SK-N-SH (cell line): ENCODE measurements around the gene KCNQ2. TPM values are rescaled to one million over a fixed set of nuclear protein-coding genes. Genes with fewer than 3 reads are reported as not detected.

Experiments used
- CTCF ChIA-PET: fragments of 300-600, 350-600 bp; formaldehyde crosslinking; extraction: SDS; loops from one replicate; lab custom pipeline; 2021; lab: Yijun Ruan, JAX
- POLR2A ChIA-PET: fragments of 350-600 bp; sonication (Branson Sonifier 250); formaldehyde crosslinking; extraction: SDS; loops from one replicate; lab custom pipeline; 2020; ENCODE audit warnings: antibody characterized with exemption, inconsistent platforms; lab: Yijun Ruan, JAX
- DNase-seq: peaks from one replicate; pipeline ENCODE4 v3.0.0; 2012
- H2AFZ ChIP-seq: fragments of 200-600 bp; sonication (generic); 2 replicates; pipeline ENCODE4 v1.8.1; 2016; ENCODE audit warnings: antibody characterized with exemption, mild to moderate bottlenecking, low read depth
- H3F3A ChIP-seq: fragments of 200-600 bp; sonication (generic); replicated peaks from 2 replicates; pipeline ENCODE3; 2016; ENCODE audit warnings: antibody characterized with exemption, mild to moderate bottlenecking; ENCODE audit not compliant: insufficient read depth
- H3K27ac ChIP-seq, 2 experiments: fragments of 200-500 bp in 1 of 2; fragments of 200-600 bp in 1 of 2; sonication (Bioruptor generic) in 1 of 2; sonication (generic), shearing (Covaris generic) in 1 of 2; 2 replicates each; pipeline versions ENCODE4 v1.5.1 to v1.6.1; 2014 to 2016; ENCODE audit warnings: low read depth in 2 of 2, inconsistent platforms in 1 of 2, low read length in 1 of 2, mild to moderate bottlenecking in 1 of 2, mixed read lengths in 1 of 2
- H3K27me3 ChIP-seq: fragments of 200-600 bp; sonication (generic), shearing (Covaris generic); 2 replicates; pipeline ENCODE4 v1.6.1; 2016; ENCODE audit warnings: mixed run types; ENCODE audit not compliant: insufficient read depth
- H3K36me3 ChIP-seq, 2 experiments: fragments of 200-500 bp in 1 of 2; fragments of 200-600 bp in 1 of 2; sonication (Bioruptor generic) in 1 of 2; sonication (generic) in 1 of 2; replicated peaks in 1 of 2; 2 replicates each; pipeline versions ENCODE3 to v1.5.1; 2014 to 2016; ENCODE audit warnings: low read length in 1 of 2, mild to moderate bottlenecking in 1 of 2; ENCODE audit not compliant: insufficient read depth in 2 of 2, control insufficient read depth in 1 of 2
- H3K4me1 ChIP-seq, 2 experiments: fragments of 200-500 bp in 1 of 2; fragments of 200-600 bp in 1 of 2; sonication (Bioruptor generic) in 1 of 2; sonication (generic), shearing (Covaris generic) in 1 of 2; 2 replicates each; pipeline versions ENCODE4 v1.5.1 to v1.6.1; 2014 to 2016; ENCODE audit warnings: low read depth in 1 of 2, low read length in 1 of 2, mixed run types in 1 of 2; ENCODE audit not compliant: insufficient read depth in 2 of 2, control insufficient read depth in 1 of 2
- H3K4me2 ChIP-seq: fragments of 200-600 bp; sonication (generic), shearing (Covaris generic); 2 replicates; pipeline ENCODE4 v1.6.1; 2017; ENCODE audit warnings: mixed run types
- H3K4me3 ChIP-seq, 2 experiments: fragments of 200-500 bp in 1 of 2; fragments of 200-600 bp in 1 of 2; sonication (Bioruptor generic) in 1 of 2; sonication (generic), shearing (Covaris generic) in 1 of 2; 2 replicates each; pipeline versions ENCODE4 v1.5.1 to v1.8.1; 2014 to 2016; ENCODE audit warnings: low read depth in 2 of 2, inconsistent platforms in 1 of 2, low read length in 1 of 2, mild to moderate bottlenecking in 1 of 2, mixed read lengths in 1 of 2, moderate library complexity in 1 of 2
- H3K79me2 ChIP-seq: fragments of 200-600 bp; sonication (generic); 2 replicates; pipeline ENCODE4 v1.8.1; 2017; ENCODE audit warnings: mild to moderate bottlenecking; ENCODE audit not compliant: insufficient read depth
- H3K9ac ChIP-seq: fragments of 200-600 bp; sonication (generic); 2 replicates; pipeline ENCODE4 v1.6.1; 2017; ENCODE audit warnings: mixed run types
- H3K9me2 ChIP-seq: fragments of 200-600 bp; sonication (generic); 2 replicates; pipeline ENCODE4 v1.6.1; 2017; ENCODE audit warnings: mixed run types
- H3K9me3 ChIP-seq: fragments of 200-600 bp; sonication (generic); 2 replicates; pipeline ENCODE4 v1.6.1; 2017; ENCODE audit warnings: mixed run types, mild to moderate bottlenecking, moderate library complexity
- H4K20me1 ChIP-seq: fragments of 200-600 bp; sonication (generic); 2 replicates; pipeline ENCODE4 v1.6.1; 2017; ENCODE audit warnings: mild to moderate bottlenecking, mixed run types; ENCODE audit not compliant: insufficient read depth
- CHD2 ChIP-seq: fragments of 150-350 bp; IDR thresholded peaks from 2 replicates; pipeline ENCODE4 v1.6.1; 2018; ENCODE audit warnings: low read length; ENCODE audit not compliant: partially characterized antibody
- FOSL2 ChIP-seq: IDR thresholded peaks from 2 replicates; pipeline ENCODE4 v1.4.0; 2012; ENCODE audit warnings: low read depth, mild to moderate bottlenecking, moderate library complexity, borderline replicate concordance
- GABPA ChIP-seq: IDR thresholded peaks from 2 replicates; pipeline ENCODE4 v1.4.0; 2012; ENCODE audit warnings: low read depth, mild to moderate bottlenecking
- JUND ChIP-seq: IDR thresholded peaks from 2 replicates; pipeline ENCODE4 v1.4.0; 2012
- MEF2A ChIP-seq: IDR thresholded peaks from 2 replicates; pipeline ENCODE4 v1.4.0; 2012; ENCODE audit warnings: low read depth, borderline replicate concordance
- NFIC ChIP-seq: IDR thresholded peaks from 2 replicates; pipeline ENCODE4 v1.4.0; 2012; ENCODE audit warnings: borderline replicate concordance
- NRF1 ChIP-seq: IDR thresholded peaks from 2 replicates; pipeline ENCODE4 v1.6.1; 2012; ENCODE audit warnings: low read depth, mild to moderate bottlenecking, low read length
- RXRA ChIP-seq: IDR thresholded peaks from 2 replicates; pipeline ENCODE4 v1.4.0; 2012; ENCODE audit warnings: low read depth, mild to moderate bottlenecking, borderline replicate concordance
- SMC3 ChIP-seq: IDR thresholded peaks from 2 replicates; pipeline ENCODE4 v1.6.1; 2012; ENCODE audit warnings: low read depth, low read length, improper control_type of control experiment
- TEAD4 ChIP-seq: IDR thresholded peaks from 2 replicates; pipeline ENCODE4 v1.4.0; 2012; ENCODE audit warnings: mild to moderate bottlenecking, borderline replicate concordance; ENCODE audit not compliant: insufficient read depth
- WGBS: methylation state at CpG from one replicate; pipeline ENCODE4 v1.1.6; 2017; ENCODE audit warnings: low lambda C conversion rate; 5-methylcytosine and 5-hydroxymethylcytosine counted together
- polyA plus RNA-seq, 3 experiments: library from polyadenylated mRNA; depleted of rRNA; stranded (reverse); fragments of >200 nt; gene quantifications; 2 replicates each; pipeline ENCODE4 v1.2.3, GENCODE V29; 2012
- TF ChIP-seq, protein P1 (sequence below): fragments of 200-600 bp; sonication (generic); IDR thresholded peaks from 2 replicates; pipeline ENCODE4 v1.6.1; 2017; ENCODE audit warnings: antibody characterized with exemption, mild to moderate bottlenecking, moderate library complexity
- TF ChIP-seq, protein P2 (sequence below): IDR thresholded peaks from 2 replicates; pipeline ENCODE4 v1.6.1; 2012; ENCODE audit warnings: mild to moderate bottlenecking, low read depth, low read length, moderate library complexity

KCNQ2 gene
- polyA plus RNA-seq, 1 of the 3 experiments (the other 2 are of a cell fraction) = 3.9 TPM

DNA sequence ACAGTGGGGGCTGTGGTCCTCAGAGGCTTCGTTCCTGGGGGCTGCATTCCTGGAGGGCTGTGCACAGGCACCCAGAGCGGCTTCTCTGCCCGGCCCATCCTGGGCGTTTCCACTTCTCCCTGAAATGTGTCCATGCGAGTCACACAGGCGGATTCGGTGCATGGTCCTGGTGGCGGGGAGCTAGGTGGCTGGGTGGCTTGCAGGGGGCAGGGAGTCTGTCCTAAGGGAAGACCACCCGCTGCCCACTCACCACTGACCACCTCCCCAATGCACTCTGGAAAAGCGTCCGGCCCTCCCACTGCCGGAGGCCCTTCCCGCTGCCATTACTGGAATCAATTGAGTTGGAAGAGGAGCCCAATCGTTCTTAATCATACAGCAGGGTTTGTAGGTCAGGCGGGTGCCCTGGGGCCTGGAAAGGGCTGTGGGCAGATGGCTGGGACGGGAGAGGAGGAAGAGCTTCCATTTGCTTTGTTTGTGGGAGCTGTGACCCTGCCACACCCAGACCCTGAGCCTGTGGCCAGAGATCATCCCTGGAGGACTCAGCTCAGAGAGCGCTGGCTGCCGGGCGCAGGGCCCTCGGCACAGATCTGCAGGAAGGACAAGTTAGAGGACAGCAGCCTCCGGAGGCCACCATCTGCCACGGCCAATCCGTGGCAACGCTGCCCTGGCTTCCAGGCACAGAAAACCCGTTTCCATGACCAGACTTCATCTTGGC lies 117.7 kb downstream of the KCNQ2 start:
- no peaks in the 10 kb centered on the region for H3K79me2 ChIP-seq
- H3K27me3 ChIP-seq = no peaks in the 10 kb centered on the region
- no peak overlapping the region for H3K9ac ChIP-seq
- no peaks in the 10 kb centered on the region; a peak in 1 of 4 replicates for H3K4me1 ChIP-seq
- ChIA-PET CTCF (interaction anchor here (0.7 to 7.3 kb wide), 3 partner anchors 19 to 46 kb away, joined by 3 to 39 read pairs (median 3); no protein-coding TSS in a partner anchor), POLR2A (no interaction called here)
- WGBS = 65% methylated on average over 9 of the region's 25 CpGs
- H3K4me3 ChIP-seq = no peak overlapping the region
- no peak overlapping the region for H3K27ac ChIP-seq
- TF ChIP-seq, protein P1, sequence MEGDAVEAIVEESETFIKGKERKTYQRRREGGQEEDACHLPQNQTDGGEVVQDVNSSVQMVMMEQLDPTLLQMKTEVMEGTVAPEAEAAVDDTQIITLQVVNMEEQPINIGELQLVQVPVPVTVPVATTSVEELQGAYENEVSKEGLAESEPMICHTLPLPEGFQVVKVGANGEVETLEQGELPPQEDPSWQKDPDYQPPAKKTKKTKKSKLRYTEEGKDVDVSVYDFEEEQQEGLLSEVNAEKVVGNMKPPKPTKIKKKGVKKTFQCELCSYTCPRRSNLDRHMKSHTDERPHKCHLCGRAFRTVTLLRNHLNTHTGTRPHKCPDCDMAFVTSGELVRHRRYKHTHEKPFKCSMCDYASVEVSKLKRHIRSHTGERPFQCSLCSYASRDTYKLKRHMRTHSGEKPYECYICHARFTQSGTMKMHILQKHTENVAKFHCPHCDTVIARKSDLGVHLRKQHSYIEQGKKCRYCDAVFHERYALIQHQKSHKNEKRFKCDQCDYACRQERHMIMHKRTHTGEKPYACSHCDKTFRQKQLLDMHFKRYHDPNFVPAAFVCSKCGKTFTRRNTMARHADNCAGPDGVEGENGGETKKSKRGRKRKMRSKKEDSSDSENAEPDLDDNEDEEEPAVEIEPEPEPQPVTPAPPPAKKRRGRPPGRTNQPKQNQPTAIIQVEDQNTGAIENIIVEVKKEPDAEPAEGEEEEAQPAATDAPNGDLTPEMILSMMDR = no peak
- TF ChIP-seq TEAD4 = no peak
- TF ChIP-seq CHD2 = no peak
- no peak for TF ChIP-seq RXRA
- no peak for TF ChIP-seq FOSL2
- TF ChIP-seq GABPA = no peak
- no peak for TF ChIP-seq NFIC
- TF ChIP-seq, protein P2, sequence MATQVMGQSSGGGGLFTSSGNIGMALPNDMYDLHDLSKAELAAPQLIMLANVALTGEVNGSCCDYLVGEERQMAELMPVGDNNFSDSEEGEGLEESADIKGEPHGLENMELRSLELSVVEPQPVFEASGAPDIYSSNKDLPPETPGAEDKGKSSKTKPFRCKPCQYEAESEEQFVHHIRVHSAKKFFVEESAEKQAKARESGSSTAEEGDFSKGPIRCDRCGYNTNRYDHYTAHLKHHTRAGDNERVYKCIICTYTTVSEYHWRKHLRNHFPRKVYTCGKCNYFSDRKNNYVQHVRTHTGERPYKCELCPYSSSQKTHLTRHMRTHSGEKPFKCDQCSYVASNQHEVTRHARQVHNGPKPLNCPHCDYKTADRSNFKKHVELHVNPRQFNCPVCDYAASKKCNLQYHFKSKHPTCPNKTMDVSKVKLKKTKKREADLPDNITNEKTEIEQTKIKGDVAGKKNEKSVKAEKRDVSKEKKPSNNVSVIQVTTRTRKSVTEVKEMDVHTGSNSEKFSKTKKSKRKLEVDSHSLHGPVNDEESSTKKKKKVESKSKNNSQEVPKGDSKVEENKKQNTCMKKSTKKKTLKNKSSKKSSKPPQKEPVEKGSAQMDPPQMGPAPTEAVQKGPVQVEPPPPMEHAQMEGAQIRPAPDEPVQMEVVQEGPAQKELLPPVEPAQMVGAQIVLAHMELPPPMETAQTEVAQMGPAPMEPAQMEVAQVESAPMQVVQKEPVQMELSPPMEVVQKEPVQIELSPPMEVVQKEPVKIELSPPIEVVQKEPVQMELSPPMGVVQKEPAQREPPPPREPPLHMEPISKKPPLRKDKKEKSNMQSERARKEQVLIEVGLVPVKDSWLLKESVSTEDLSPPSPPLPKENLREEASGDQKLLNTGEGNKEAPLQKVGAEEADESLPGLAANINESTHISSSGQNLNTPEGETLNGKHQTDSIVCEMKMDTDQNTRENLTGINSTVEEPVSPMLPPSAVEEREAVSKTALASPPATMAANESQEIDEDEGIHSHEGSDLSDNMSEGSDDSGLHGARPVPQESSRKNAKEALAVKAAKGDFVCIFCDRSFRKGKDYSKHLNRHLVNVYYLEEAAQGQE = no peak
- no peak for TF ChIP-seq SMC3
- no peak for TF ChIP-seq JUND
- TF ChIP-seq MEF2A = no peak
- H3F3A ChIP-seq = no peaks in the 10 kb centered on the region
- H4K20me1 ChIP-seq = no peaks in the 10 kb centered on the region
- no peaks in the 10 kb centered on the region for H3K9me3 ChIP-seq
- no peaks in the 10 kb centered on the region for H3K9me2 ChIP-seq
- no peak overlapping the region for H3K4me2 ChIP-seq
- no peak overlapping the region for H2AFZ ChIP-seq
- no peaks in the 10 kb centered on the region for H3K36me3 ChIP-seq
- DNase-seq = no peak

DNA sequence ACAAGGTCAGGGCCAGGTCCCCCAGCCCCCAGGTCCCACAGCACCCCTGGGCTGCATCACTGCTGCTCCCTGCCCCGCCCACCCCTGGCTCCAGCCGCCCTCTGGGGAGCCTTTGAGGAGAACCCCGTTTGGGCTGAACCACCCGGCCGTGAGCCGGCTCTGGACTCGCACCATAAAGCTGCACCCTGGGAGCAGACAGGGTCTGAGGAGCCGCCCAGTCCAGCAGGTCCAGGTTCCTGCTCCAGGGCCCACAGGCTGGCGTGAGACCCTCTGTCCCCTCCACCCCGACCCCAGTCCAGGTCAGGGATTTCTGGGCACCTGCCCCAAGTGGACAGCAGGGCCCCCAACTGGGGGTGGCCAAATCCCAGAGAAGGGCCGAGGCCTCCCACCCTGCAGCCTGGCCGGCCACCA lies 119.6 kb downstream of the KCNQ2 start:
- Histone ChIP-seq H3K4me2 (no peak overlapping the region), H3K27ac (no peak overlapping the region), H4K20me1 (no peaks in the 10 kb centered on the region), H3K4me1 (no peaks in the 10 kb centered on the region; a peak in 1 of 4 replicates), H3K9me2 (no peaks in the 10 kb centered on the region), H3F3A (no peaks in the 10 kb centered on the region), H3K9ac (no peak overlapping the region), H3K36me3 (no peaks in the 10 kb centered on the region), H3K27me3 (no peaks in the 10 kb centered on the region), H3K9me3 (no peaks in the 10 kb centered on the region), H3K4me3 (no peak overlapping the region), H3K79me2 (no peaks in the 10 kb centered on the region), H2AFZ (no peak overlapping the region)
- no peak for DNase-seq
- POLR2A ChIA-PET = no interaction called here
- TF ChIP-seq NFIC (no peak), CHD2 (no peak), SMC3 (no peak), NRF1 (no peak), GABPA (no peak)
- TF ChIP-seq, protein P2 = no peak
- WGBS = 65% methylated on average over 7 of the region's 12 CpGs
- CTCF ChIA-PET = interaction anchor here (1.1 to 2.9 kb wide), 2 partner anchors 29 to 43 kb away, joined by 6 to 15 read pairs; no protein-coding TSS in a partner anchor
